Vagina (tissue), 2 donors: ENCODE results near the gene MYO1H. TPM values are rescaled to one million over a fixed set of nuclear protein-coding genes. Genes with fewer than 3 reads are reported as not detected.

Experiments
- DNase-seq, 2 donors: peaks; one replicate each; pipeline ENCODE4 v3.0.0-alpha.2; 2017; ENCODE audit errors: extremely low spot score in 2 of 2
- H3K27ac ChIP-seq: fragments of 200-600 bp; sonication (generic); one replicate; pipeline ENCODE4 v1.5.1; 2019
- H3K27me3 ChIP-seq: fragments of 200-600 bp; sonication (generic); one replicate; pipeline ENCODE4 v1.5.1; 2019
- H3K36me3 ChIP-seq, 2 donors: fragments of 200-600 bp; sonication (generic); one replicate each; pipeline ENCODE4 v1.5.1; 2017 to 2019
- H3K4me1 ChIP-seq: fragments of 200-600 bp; sonication (generic); one replicate; pipeline ENCODE4 v1.5.1; 2019
- H3K4me3 ChIP-seq, 2 donors: fragments of 200-600 bp; sonication (generic); 1 replicate in 1 of 2; 2 replicates in 1 of 2; pipeline ENCODE4 v1.5.1; 2016 to 2019
- H3K9me3 ChIP-seq: fragments of 200-600 bp; sonication (generic); one replicate; pipeline ENCODE4 v1.5.1; 2019
- CTCF ChIP-seq, 3 experiments: fragments of 450-650 bp in 2 of 3; fragments of 200-600 bp in 1 of 3; sonication (generic) in 1 of 3; IDR thresholded peaks; one replicate each; pipeline ENCODE4 v1.5.1; 2017 to 2019; ENCODE audit warnings: antibody characterized with exemption in 3 of 3, mild to moderate bottlenecking in 2 of 3, moderate library complexity in 2 of 3
- POLR2A ChIP-seq, 2 donors: fragments of 450-650 bp; IDR thresholded peaks; one replicate each; pipeline ENCODE4 v1.6.1; 2017; ENCODE audit warnings: antibody characterized with exemption in 2 of 2, mild to moderate bottlenecking in 2 of 2, moderate library complexity in 2 of 2
- POLR2AphosphoS5 ChIP-seq, 2 donors: sonication (generic); formaldehyde crosslinking; IDR thresholded peaks; one replicate each; pipeline ENCODE4 v1.9.0; 2017; ENCODE audit warnings: antibody characterized with exemption in 2 of 2, mild to moderate bottlenecking in 2 of 2, low read depth in 1 of 2; ENCODE audit not compliant: insufficient read depth in 1 of 2
- intact Hi-C: fragments of 100-400 bp; cut with DNase I; formaldehyde crosslinking; loops from one replicate; pipeline ENCODE4 v1.15.1; 2023
- total RNA-seq: library from RNA; depleted of rRNA; stranded (reverse); fragments of >200 nt; gene quantifications from one replicate; pipeline ENCODE4 v1.2.3, GENCODE V29; 2016

MYO1H gene
- total RNA-seq, 1 donor from 2014 or later = not detected

GRCh38 chr12:109488051-109488665 is 140.5 kb downstream of the MYO1H start:
- Histone ChIP-seq H3K4me1 (no peaks in the 10 kb centered on the region), H3K36me3 (peaks cover 0 to 97% of the 10 kb centered on the region in 2 donors), H3K4me3 (no peak overlapping the region), H3K27ac (no peak overlapping the region), H3K27me3 (no peaks in the 10 kb centered on the region), H3K9me3 (no peaks in the 10 kb centered on the region)
- intact Hi-C loops = no loop called here
- DNase-seq = no peak
- no peak for TF ChIP-seq POLR2A (IDR thresholded peaks at IDR 0.05)
- TF ChIP-seq CTCF (IDR thresholded peaks at IDR 0.05) = no peak
- no peak for TF ChIP-seq POLR2AphosphoS5 (IDR thresholded peaks at IDR 0.05; ENCODE audit: insufficient read depth in 1 of 2, low read depth in 1 of 2)

- H3K27me3 ChIP-seq = no peaks in the 10 kb centered on the region
- H3K4me1 ChIP-seq = no peaks in the 10 kb centered on the region
- peaks cover 0 to 92% of the 10 kb centered on the region in 2 donors for H3K36me3 ChIP-seq
- no peak for TF ChIP-seq POLR2AphosphoS5 (IDR thresholded peaks at IDR 0.05; ENCODE audit: insufficient read depth in 1 of 2, low read depth in 1 of 2)
- H3K4me3 ChIP-seq = no peak overlapping the region
- no peaks in the 10 kb centered on the region for H3K9me3 ChIP-seq
- H3K27ac ChIP-seq = no peak overlapping the region
- DNase-seq = no peak
- intact Hi-C loops = no loop called here
Measured at GRCh38 chr12:109489016-109489954, 141.6 kb downstream of the MYO1H start.

- Histone ChIP-seq H3K4me1 (no peaks in the 10 kb centered on the region), H3K36me3 (peaks cover 0 to 84% of the 10 kb centered on the region in 2 donors), H3K27me3 (no peaks in the 10 kb centered on the region), H3K4me3 (no peak overlapping the region), H3K9me3 (no peaks in the 10 kb centered on the region), H3K27ac (no peak overlapping the region)
- DNase-seq = no peak
- intact Hi-C loops = no loop called here
- TF ChIP-seq POLR2AphosphoS5 (IDR thresholded peaks at IDR 0.05; ENCODE audit: insufficient read depth in 1 of 2, low read depth in 1 of 2) (no peak), CTCF (IDR thresholded peaks at IDR 0.05) (no peak), POLR2A (IDR thresholded peaks at IDR 0.05) (no peak)
Measured at GRCh38 chr12:109489955-109490565, 142.4 kb downstream of the MYO1H start.

GRCh38 chr12:109491671-109492070 is 144.0 kb downstream of the MYO1H start:
- Histone ChIP-seq H3K36me3 (peaks cover 0 to 80% of the 10 kb centered on the region in 2 donors), H3K4me3 (no peak overlapping the region), H3K9me3 (no peaks in the 10 kb centered on the region), H3K27ac (no peak overlapping the region), H3K27me3 (no peaks in the 10 kb centered on the region), H3K4me1 (no peaks in the 10 kb centered on the region)
- no peak for DNase-seq
- TF ChIP-seq POLR2AphosphoS5 (IDR thresholded peaks at IDR 0.05; ENCODE audit: insufficient read depth in 1 of 2, low read depth in 1 of 2) (no peak), POLR2A (IDR thresholded peaks at IDR 0.05) (no peak), CTCF (IDR thresholded peaks at IDR 0.05) (no peak)
- intact Hi-C loops = no loop called here

GRCh38 chr12:109492371-109492770 is 144.7 kb downstream of the MYO1H start:
- peaks cover 0 to 73% of the 10 kb centered on the region in 2 donors for H3K36me3 ChIP-seq
- H3K27ac ChIP-seq = no peak overlapping the region
- no peak for TF ChIP-seq POLR2AphosphoS5 (IDR thresholded peaks at IDR 0.05; ENCODE audit: insufficient read depth in 1 of 2, low read depth in 1 of 2)
- TF ChIP-seq CTCF (IDR thresholded peaks at IDR 0.05) = no peak
- no peak for TF ChIP-seq POLR2A (IDR thresholded peaks at IDR 0.05)
- no peaks in the 10 kb centered on the region for H3K9me3 ChIP-seq
- H3K4me3 ChIP-seq = no peak overlapping the region
- DNase-seq = no peak
- H3K27me3 ChIP-seq = no peaks in the 10 kb centered on the region
- intact Hi-C loops = no loop called here
- no peaks in the 10 kb centered on the region for H3K4me1 ChIP-seq
